IMR-90 (cell line): Measurements from ENCODE around the gene MT1X. TPM values are rescaled to one million over a fixed set of nuclear protein-coding genes. Genes with fewer than 3 reads are reported as not detected.

Experiments used
- ATAC-seq: fragments of 200-7000 bp; cut with Tn5 transposase; 2 replicates; pipeline ENCODE4 v1.9.1; 2020; ENCODE audit warnings: low read depth, mild to moderate bottlenecking, moderate library complexity
- BruUV-seq: library from RNA; stranded (reverse); fragments of 400-500 nt; replicated peaks from 2 replicates; lab custom pipeline; 2021; lab: Mats Ljungman, UMichigan
- CTCF ChIA-PET: fragments of 300-600 bp; formaldehyde crosslinking; extraction: SDS; loops from one replicate; lab custom pipeline; 2021; ENCODE audit warnings: antibody characterized with exemption; lab: Yijun Ruan, JAX
- POLR2A ChIA-PET: fragments of 300-600 bp; sonication (Branson Sonifier 250); formaldehyde crosslinking; loops from one replicate; lab custom pipeline; 2022; ENCODE audit warnings: antibody characterized with exemption; ENCODE audit not compliant: unreplicated experiment; lab: Charles Lee
- DNase-seq: peaks from one replicate; pipeline ENCODE4 v3.0.0; 2013
- H2AFZ ChIP-seq: replicated peaks from 2 replicates; pipeline ENCODE3; 2013; ENCODE audit warnings: low read length, mild to moderate bottlenecking; ENCODE audit not compliant: poor library complexity
- H2AK5ac ChIP-seq: 2 replicates; pipeline ENCODE4 v1.6.1; 2013; ENCODE audit warnings: low read depth, low read length, inconsistent platforms
- H2AK9ac ChIP-seq: replicated peaks from 2 replicates; pipeline ENCODE3; 2013; ENCODE audit warnings: mild to moderate bottlenecking, low read depth, low read length, moderate library complexity; ENCODE audit not compliant: poor library complexity
- H2BK120ac ChIP-seq: 2 replicates; pipeline ENCODE4 v1.6.1; 2013; ENCODE audit warnings: low read depth, low read length, inconsistent platforms
- H2BK15ac ChIP-seq: 3 replicates; pipeline ENCODE4 v1.6.1; 2013; ENCODE audit warnings: low read depth, low read length, inconsistent platforms
- H2BK20ac ChIP-seq: 2 replicates; pipeline ENCODE4 v1.6.1; 2013; ENCODE audit warnings: low read depth, mild to moderate bottlenecking, inconsistent platforms, low read length, moderate library complexity
- H2BK5ac ChIP-seq: 2 replicates; pipeline ENCODE4 v1.6.1; 2013; ENCODE audit warnings: mild to moderate bottlenecking, low read depth, low read length, inconsistent platforms; ENCODE audit not compliant: poor library complexity, severe bottlenecking
- H3K14ac ChIP-seq: replicated peaks from 2 replicates; pipeline ENCODE4 v1.6.1; 2013; ENCODE audit warnings: low read depth, low read length, inconsistent platforms
- H3K18ac ChIP-seq: 2 replicates; pipeline ENCODE4 v1.6.1; 2013; ENCODE audit warnings: low read depth, low read length, control low read depth
- H3K23ac ChIP-seq: 2 replicates; pipeline ENCODE4 v1.6.1; 2013; ENCODE audit warnings: low read depth, low read length, inconsistent platforms
- H3K27ac ChIP-seq: 2 replicates; pipeline ENCODE4 v1.5.1; 2013; ENCODE audit warnings: mild to moderate bottlenecking, control low read depth, low read length; ENCODE audit not compliant: insufficient read depth
- H3K27me3 ChIP-seq: 2 replicates; pipeline ENCODE4 v1.6.1; 2013; ENCODE audit warnings: low read length; ENCODE audit not compliant: control insufficient read depth, insufficient read depth
- H3K36me3 ChIP-seq: 2 replicates; pipeline ENCODE4 v1.6.1; 2013; ENCODE audit warnings: low read length, mixed read lengths; ENCODE audit not compliant: control insufficient read depth, insufficient read depth
- H3K4ac ChIP-seq: 2 replicates; pipeline ENCODE4 v1.6.1; 2013; ENCODE audit warnings: low read depth, low read length, inconsistent platforms
- H3K4me1 ChIP-seq: 2 replicates; pipeline ENCODE4 v1.6.1; 2013; ENCODE audit warnings: low read length, mixed read lengths; ENCODE audit not compliant: control insufficient read depth, insufficient read depth
- H3K4me2 ChIP-seq: 2 replicates; pipeline ENCODE4 v1.6.1; 2013; ENCODE audit warnings: low read depth, mild to moderate bottlenecking, control low read depth, low read length, moderate library complexity
- H3K4me3 ChIP-seq: 2 replicates; pipeline ENCODE4 v1.5.1; 2013; ENCODE audit warnings: low read depth, mild to moderate bottlenecking, control low read depth, low read length, moderate library complexity; ENCODE audit not compliant: insufficient read depth
- H3K56ac ChIP-seq: 2 replicates; pipeline ENCODE4 v1.6.1; 2013; ENCODE audit warnings: low read length, inconsistent platforms; ENCODE audit not compliant: insufficient read depth; ENCODE audit errors: extremely low read depth
- H3K79me1 ChIP-seq, 2 experiments: 2 replicates each; pipeline ENCODE4 v1.6.1; 2013; ENCODE audit warnings: low read length in 2 of 2, inconsistent platforms in 1 of 2, low read depth in 1 of 2
- H3K9ac ChIP-seq: 2 replicates; pipeline ENCODE4 v1.6.1; 2013; ENCODE audit warnings: low read depth, low read length, control low read depth
- H3K9me1 ChIP-seq: 2 replicates; pipeline ENCODE4 v1.6.1; 2013; ENCODE audit warnings: low read length, inconsistent platforms; ENCODE audit not compliant: insufficient read depth
- H3K9me3 ChIP-seq: 2 replicates; pipeline ENCODE4 v1.6.1; 2013; ENCODE audit warnings: low read length; ENCODE audit not compliant: control insufficient read depth, insufficient read depth
- H4K20me1 ChIP-seq: 2 replicates; pipeline ENCODE4 v1.6.1; 2013; ENCODE audit warnings: low read length, inconsistent platforms; ENCODE audit not compliant: insufficient read depth
- H4K5ac ChIP-seq: 2 replicates; pipeline ENCODE4 v1.6.1; 2013; ENCODE audit warnings: mild to moderate bottlenecking, low read depth, low read length, control low read depth
- H4K8ac ChIP-seq, 2 experiments: 2 replicates each; pipeline ENCODE4 v1.6.1; 2013; ENCODE audit warnings: low read depth in 2 of 2, low read length in 2 of 2, control low read depth in 1 of 2, inconsistent platforms in 1 of 2
- H4K91ac ChIP-seq: 2 replicates; pipeline ENCODE4 v1.6.1; 2013; ENCODE audit warnings: low read depth, low read length, inconsistent platforms; ENCODE audit not compliant: insufficient read depth
- CEBPB ChIP-seq: IDR thresholded peaks from 2 replicates; pipeline ENCODE4 v1.6.1; 2012; ENCODE audit warnings: low read depth, low read length, improper control_type of control experiment
- CHD1 ChIP-seq: IDR thresholded peaks from 2 replicates; pipeline ENCODE4 v1.6.1; 2012; ENCODE audit warnings: low read depth, low read length, improper control_type of control experiment
- NFE2L2 ChIP-seq: fragments of 150-350 bp; IDR thresholded peaks from 2 replicates; pipeline ENCODE4 v1.6.1; 2016; ENCODE audit warnings: low read depth, mild to moderate bottlenecking, low read length
- POLR2A ChIP-seq: IDR thresholded peaks from 2 replicates; pipeline ENCODE4 v1.6.1; 2012; ENCODE audit warnings: mild to moderate bottlenecking, low read depth, low read length
- RAD21 ChIP-seq: IDR thresholded peaks from 2 replicates; pipeline ENCODE4 v1.6.1; 2012; ENCODE audit warnings: low read length, improper control_type of control experiment
- RCOR1 ChIP-seq: IDR thresholded peaks from 2 replicates; pipeline ENCODE4 v1.6.1; 2012; ENCODE audit warnings: mild to moderate bottlenecking, low read length, improper control_type of control experiment; ENCODE audit not compliant: insufficient replicate concordance
- RFX5 ChIP-seq: IDR thresholded peaks from 2 replicates; pipeline ENCODE4 v1.8.0; 2012; ENCODE audit warnings: low read depth, mild to moderate bottlenecking, low read length, moderate library complexity
- SMC3 ChIP-seq: fragments of 150-350 bp; IDR thresholded peaks from 2 replicates; pipeline ENCODE4 v1.6.1; 2016; ENCODE audit warnings: low read depth, mild to moderate bottlenecking, antibody characterized with exemption, low read length, moderate library complexity
- WGBS, 2 experiments: methylation state at CpG; one replicate each; pipeline versions ENCODE4 v1.1.5 to v1.1.7; 2013; ENCODE audit warnings: missing lambda C conversion rate in 2 of 2; ENCODE audit not compliant: insufficient read length in 1 of 2; ENCODE audit errors: extremely low coverage in 2 of 2; 5-methylcytosine and 5-hydroxymethylcytosine counted together
- dilution Hi-C: fragments of 300-500 bp; cut with HindIII; formaldehyde crosslinking; loops from one replicate; pipeline ENCODE4 v1.14.3; 2018; ENCODE audit warnings: low sequenced_read_pairs; ENCODE audit not compliant: unreplicated experiment
- in situ Hi-C: fragments of 300-500 bp; cut with MboI; formaldehyde crosslinking; loops from 3 replicates; pipeline ENCODE4 v1.14.3; 2019; ENCODE audit warnings: low sequenced_read_pairs, inconsistent platforms, mixed read lengths
- intact Hi-C: fragments of 100-400 bp; cut with micrococcal nuclease; formaldehyde crosslinking; loops from 2 replicates; pipeline ENCODE4 v1.10.0; 2022
- polyA plus RNA-seq, 3 experiments: library from polyadenylated mRNA; depleted of rRNA; stranded (reverse); fragments of >200 nt; gene quantifications; 2 replicates each; pipeline ENCODE4 v1.2.3, GENCODE V29; 2012; ENCODE audit warnings: low replicate concordance in 1 of 3
- total RNA-seq: library from RNA; depleted of rRNA; stranded (reverse); fragments of >200 nt; gene quantifications from 2 replicates; pipeline ENCODE4 v1.2.3, GENCODE V29; 2012

MT1X gene
- total and polyA plus RNA-seq, 2 of the 4 experiments (the other 2 are of a cell fraction) = 5.6 to 170 TPM

GRCh38 chr16:56695246-56695645 lies 13.0 kb downstream of the MT1X start:
- no peak overlapping the region for H3K14ac ChIP-seq
- in situ Hi-C loops (loop anchor here (10.0 kb wide), 1 partner anchor 210 kb away; no protein-coding TSS in a partner anchor), dilution Hi-C loops (no loop called here), intact Hi-C loops (no loop called here)
- BruUV-seq = no TSS peak
- peak overlapping the region; percentile 32 for H2AFZ ChIP-seq
- H3K4ac ChIP-seq = no peak overlapping the region
- peaks cover 2% of the 10 kb centered on the region; the same call in 1 of the 2 replicates for H3K27me3 ChIP-seq
- H2AK5ac ChIP-seq = no peak overlapping the region
- no peaks in the 10 kb centered on the region for H3K79me1 ChIP-seq
- no peaks in the 10 kb centered on the region for H4K20me1 ChIP-seq
- no peak overlapping the region for H3K27ac ChIP-seq
- no peak overlapping the region for H3K4me2 ChIP-seq
- H4K5ac ChIP-seq = no peak overlapping the region
- H3K4me3 ChIP-seq = no peak overlapping the region
- ATAC-seq = no peak
- ChIA-PET POLR2A (no interaction called here), CTCF (interaction anchor here (0.6 kb wide), 1 partner anchor 21 kb away, joined by 5 read pairs; no protein-coding TSS in a partner anchor)
- H3K18ac ChIP-seq = no peak overlapping the region
- no peak overlapping the region for H2BK120ac ChIP-seq
- H3K23ac ChIP-seq = no peak overlapping the region
- H2BK5ac ChIP-seq = no peak overlapping the region
- TF ChIP-seq RCOR1 (no peak), RAD21 (no peak), CHD1 (no peak), RFX5 (no peak), CEBPB (no peak), SMC3 (no peak), POLR2A (no peak), NFE2L2 (no peak)
- WGBS, 2 experiments = no CpG with 5 or more reads among the region's 1 CpG
- no peak overlapping the region for H4K8ac ChIP-seq
- no peak overlapping the region for H4K91ac ChIP-seq
- no peak for DNase-seq
- H3K9me1 ChIP-seq = 0 out of 2 replicates have a peak, but pooled peaks cover 3% of the 10 kb centered on the region
- H3K9ac ChIP-seq = no peak overlapping the region
- H3K56ac ChIP-seq = no peak overlapping the region
- no peak overlapping the region for H2BK20ac ChIP-seq
- H3K4me1 ChIP-seq = no peaks in the 10 kb centered on the region
- H2AK9ac ChIP-seq = no peak overlapping the region
- H2BK15ac ChIP-seq = no peak overlapping the region
- peaks cover 5% of the 10 kb centered on the region for H3K9me3 ChIP-seq
- no peaks in the 10 kb centered on the region for H3K36me3 ChIP-seq
